HG02678 (cell line): ENCODE data around the gene BABAM2.
"Not testable (repeated sequence)": the region's sequence is repeated elsewhere in the genome, so short reads cannot be mapped to it uniquely, and the experiment has no call there.

Source experiments
- ATAC-seq: cut with Tn5 transposase; IDR thresholded peaks from one replicate; pipeline ENCODE4 v1.9.1; 2021; ENCODE audit warnings: mild to moderate bottlenecking, moderate library complexity; ENCODE audit not compliant: unreplicated experiment

Gene BABAM2

DNA sequence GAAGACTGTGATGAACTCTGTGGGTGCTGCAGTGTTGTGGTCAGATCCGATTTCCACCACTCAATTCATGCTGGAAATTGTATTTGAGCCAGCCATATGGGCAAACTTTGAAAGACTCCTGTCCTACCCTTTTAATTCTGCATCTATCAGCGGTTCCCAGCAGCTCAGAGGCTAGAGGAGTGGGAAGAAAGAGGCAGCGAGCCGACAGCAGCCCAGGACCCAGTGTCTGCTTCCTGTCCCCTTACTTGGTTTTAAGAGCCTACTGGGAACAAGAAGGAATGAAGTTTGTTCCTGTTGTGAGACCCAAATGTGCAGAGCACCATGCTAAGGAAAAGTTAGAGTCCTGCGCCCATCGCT, 429.5 kb downstream of the BABAM2 start:
- ATAC-seq, result no peak

DNA sequence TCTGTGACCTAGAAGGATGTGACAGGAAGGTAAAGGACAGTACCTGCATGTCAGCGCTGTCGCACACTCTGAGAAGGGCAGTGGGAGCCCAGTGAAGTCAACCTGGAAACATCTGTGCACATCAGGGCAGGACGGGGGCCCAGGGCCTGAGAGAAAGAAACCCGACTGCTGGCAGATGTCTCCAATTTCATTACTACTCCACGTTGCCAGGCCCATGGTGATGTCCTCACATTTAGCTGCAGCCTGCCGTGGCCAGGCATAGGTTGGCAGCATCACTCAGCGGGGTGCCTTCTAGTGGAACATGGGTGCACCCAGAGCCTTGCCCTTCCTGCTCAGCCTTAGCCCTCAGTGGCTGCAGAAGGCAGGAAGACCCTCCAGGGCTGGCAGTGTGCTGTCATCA, 429.8 kb downstream of the BABAM2 start:
- ATAC-seq, result no peak

DNA sequence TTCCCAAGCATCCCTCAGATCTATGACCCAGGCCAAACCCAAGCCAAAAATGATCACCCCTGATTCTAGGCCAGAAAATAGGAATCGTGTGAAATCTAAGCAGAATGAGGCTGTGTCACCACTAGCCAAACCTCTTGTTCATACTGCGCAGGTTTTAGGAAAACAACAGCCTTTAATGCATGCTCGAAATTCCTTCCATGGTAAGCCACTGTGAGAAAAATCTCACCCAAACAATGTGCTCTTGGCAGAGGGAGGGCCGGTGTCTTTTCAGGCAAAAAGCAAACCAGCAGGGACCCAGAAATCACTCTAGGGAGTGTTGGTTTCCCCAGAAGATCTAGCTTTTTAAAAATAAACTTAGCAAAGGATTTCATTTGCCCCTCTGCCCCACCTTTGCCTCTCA, 430.9 kb downstream of the BABAM2 start:
- ATAC-seq, result no peak

DNA sequence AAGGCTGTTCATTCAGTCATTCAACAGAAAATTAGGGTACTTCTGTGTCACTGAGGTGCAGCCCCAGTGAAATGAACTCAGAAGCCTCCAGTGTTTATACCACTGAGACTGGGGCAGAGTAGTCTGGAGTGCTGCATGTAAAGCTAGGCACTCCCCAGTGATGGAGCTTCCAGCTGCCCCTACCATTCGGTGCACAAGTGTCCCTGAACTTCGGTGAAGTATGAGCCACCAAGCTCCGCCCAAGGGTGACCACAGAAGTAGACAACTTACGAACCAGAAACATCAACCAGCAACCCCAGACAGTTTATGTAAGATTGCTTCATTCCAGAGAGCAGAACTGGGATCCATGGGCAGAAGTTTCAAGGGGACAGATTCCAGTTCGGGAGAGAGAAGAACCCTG, 431.5 kb downstream of the BABAM2 start:
- no peak for ATAC-seq

DNA sequence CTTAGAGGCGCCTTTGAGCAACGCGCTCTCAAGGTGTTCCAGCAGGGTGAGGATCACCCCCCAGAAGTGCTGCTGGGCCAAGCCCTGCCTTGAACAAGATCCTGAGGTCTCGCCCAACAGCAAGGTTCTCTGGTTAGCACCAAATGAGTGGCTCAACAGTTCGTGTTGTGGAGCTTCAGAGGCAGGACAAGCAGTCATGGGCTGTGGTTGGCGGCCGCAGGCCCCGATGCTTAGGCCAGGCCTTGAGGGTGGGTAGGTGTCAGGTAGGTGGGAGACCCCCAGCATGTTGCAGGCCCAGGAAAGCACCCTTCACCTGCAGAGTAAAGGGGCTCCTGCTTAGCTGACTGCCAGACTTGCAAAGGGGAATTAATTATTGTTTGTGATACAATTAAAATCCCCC, 431.9 kb downstream of the BABAM2 start:
- no peak for ATAC-seq

DNA sequence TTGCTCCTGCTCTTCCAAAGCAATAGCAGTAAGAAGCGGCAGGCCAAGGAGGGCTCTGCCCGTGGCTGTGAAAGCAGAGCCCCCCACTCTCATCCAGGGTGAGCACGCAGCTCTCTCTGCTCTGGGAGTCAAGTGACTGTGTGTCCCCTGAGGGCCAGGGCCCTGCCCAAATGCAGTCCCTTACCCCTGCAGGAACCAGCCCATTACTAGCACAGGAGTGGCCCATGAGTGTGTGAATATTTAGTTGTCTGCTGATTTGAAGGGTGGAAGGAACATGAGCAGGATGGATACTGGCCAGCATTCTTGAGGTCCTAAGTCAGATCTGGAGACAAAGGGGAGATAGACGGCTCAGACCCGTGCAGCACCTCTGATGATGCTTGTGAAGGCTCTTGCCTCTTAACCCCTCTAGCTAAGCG, 432.5 kb downstream of the BABAM2 start:
- ATAC-seq, result no peak

DNA sequence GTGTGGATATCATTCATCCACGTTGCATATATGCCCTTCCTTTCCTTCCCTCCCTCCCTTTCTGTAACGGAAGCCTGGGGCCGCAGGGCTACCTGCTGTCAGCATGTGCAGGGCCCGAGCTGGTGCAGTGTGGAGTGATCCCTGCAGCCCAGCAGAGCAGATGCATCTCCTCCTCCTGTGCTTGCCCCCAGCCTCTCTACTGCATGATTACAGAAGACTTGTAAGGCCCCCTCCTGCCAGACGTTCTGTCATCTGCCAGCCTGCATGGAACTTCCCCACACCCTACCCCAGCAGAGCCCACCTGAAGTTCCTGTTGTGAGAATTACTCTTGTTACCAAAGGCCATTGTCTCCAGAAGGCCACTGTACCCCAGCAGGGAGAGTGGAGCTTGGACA, 434.6 kb downstream of the BABAM2 start:
- no peak for ATAC-seq

DNA sequence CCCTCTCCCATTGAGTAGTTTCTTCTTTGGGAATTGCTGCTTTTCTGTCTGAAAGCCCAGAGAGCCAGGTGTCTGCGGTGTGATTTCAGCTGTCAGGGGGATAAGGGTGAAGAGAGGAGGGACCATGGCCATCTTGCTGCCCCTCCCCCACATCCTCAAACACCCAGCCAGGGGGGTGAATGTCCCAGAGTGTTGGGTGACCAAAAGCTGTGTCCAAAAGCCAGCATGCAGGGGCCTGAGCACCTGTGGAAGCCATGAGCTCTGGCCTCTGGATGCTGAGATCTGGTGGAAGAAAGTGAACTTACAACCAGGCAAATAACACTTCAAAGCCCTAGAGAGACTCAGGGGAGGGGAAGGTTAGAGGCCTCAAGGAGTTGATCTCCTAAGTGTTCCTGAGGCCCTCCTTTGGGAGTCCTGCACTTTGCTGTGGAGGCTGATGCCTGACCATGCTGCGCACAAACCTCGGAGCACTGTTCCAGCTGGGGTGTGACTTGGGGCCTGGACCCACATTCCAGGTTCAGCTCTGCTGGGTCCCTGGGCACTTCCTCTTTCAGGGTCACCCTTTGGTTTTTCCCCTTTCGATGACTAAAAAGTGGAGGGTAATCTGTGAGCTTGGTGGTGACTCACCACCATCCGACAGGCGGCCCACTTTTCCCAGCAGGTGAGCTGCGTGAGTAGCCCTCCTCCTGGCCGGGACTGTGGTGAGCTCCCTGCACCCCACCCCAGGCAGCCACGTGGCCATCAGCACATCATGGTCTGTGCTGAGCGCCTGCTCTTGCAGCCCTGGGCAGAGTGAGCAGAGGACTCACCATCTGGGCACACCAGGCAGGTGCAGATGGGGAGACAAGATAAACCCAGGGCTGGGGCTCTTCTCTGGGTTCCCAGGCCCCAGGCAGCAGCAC, 435.3 kb downstream of the BABAM2 start:
- ATAC-seq, result no peak

DNA sequence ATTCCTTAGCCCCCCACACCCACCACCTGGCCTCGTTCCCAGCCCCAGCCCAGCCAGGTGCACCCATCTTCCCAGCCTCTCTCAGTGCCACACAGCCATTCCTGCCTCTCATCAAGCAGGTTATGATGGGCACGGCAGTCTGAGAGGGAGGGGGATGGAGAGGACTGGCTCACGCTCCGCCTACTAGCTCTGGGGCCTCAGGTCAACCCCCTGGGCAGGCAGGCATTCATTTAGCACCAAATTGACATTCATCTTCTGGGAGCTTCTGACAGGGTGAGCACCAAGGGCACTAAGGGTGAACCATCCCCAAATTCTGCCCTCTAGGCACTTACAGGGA, 435.9 kb downstream of the BABAM2 start:
- no peak for ATAC-seq

DNA sequence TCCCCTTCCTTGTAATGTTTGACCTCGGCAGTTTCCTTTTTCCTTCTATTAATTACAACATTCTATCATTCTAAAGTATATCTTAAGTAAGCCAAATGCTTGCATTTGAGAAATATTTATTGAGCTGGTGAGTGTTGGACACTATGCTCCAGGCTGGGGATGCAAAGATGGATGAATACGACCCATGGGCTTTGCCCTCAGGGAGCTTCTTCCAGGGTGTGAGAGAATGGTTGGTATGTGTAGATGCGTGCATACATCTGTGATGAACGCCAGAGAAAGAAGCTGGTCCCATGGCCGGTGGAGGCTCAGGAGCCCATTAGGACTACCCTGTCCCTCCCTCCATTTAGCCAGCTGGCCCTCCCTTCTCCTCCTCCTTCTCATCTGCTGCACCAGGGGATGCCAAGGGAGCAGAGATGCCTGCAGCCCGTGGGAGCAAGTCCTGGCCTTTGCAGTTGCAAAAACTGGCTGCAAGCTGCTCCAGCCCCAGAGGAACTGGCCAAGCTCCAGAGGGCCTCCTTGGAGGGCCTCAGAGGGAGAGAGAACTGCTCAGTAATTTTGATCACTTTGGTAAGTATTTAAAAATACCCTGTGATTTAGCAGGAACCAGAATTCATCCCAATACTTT, 436.5 kb downstream of the BABAM2 start:
- no peak for ATAC-seq

DNA sequence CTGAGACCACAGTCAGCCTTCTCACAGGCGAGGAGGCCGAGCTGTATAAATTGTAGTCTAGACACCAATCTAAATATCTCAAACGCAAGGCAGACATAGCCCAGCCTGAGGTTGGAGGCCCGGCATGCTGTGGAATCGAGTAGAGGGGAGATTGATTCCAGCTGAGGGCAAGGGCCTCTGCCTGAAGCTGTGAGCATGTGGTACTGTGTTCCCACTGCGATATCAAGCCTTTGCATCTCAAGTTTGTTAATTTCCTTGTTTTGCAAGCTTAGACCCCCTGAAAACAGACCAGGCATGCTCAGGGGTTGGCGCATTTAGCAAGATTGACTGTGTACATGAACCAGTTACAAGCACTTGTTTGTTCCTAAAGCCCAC, 437.0 kb downstream of the BABAM2 start:
- no peak for ATAC-seq

DNA sequence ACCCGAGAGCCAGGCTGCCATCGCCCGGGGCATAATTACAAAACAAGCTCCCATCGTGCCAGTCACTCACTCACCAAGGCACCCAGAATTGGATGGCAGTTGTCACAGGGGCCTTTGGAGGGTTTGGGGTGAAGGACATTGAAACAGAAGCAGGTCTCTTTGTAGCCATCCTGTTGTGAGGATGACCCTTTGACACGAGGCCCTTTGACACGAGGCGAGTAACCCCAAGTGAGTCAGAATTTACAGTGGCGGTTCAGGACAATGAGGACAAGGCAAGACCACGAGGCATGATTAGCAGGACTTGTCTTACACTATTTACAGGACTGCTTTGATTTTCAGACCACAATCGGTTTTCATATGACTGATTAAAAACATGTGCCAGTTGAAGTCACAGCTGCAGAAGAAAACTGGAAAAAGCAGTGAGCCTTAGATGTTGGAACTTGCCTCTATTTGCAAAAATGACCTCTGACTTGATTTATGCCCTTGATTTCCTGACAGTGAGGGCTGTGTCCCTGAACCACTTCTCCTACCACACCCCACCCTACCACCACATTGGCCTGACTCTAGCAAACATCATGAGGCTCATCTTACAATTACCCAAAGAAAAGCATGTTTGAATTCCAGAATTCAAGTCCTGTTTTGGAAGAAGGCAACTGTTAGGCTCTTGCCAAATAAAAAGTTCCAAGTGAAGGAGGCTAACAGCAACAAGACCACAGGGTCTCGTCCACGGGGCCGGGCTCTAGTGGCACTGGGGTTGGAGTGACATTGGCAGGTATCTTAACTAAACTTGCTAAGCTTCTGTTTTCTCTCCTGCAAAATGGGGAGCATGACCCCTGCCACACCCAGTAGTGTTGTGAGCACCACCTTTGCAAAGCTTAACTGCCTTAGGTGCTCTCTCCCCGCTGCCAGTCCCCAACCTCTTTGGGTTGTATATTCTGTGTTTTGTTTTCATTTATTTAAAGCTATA, 437.7 kb downstream of the BABAM2 start:
- no peak for ATAC-seq

DNA sequence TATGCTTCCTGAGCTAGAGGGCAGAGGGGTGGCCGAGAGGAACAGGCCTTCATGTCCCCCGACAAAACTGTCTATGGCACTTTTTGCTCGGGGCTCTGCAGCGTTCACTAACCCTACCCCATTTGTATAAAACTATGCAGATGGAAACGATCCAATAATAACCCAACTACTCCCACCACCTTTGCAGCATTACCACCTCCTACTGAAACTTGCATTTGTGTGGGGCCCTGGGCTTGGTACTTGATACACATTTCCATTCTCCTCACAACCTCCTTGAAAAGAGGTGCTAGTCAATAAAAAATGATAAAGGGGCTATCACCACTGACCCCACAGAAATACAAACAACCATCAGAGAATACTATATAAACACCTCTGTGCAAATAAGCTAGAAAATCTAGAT, 438.7 kb downstream of the BABAM2 start:
- no peak for ATAC-seq

DNA sequence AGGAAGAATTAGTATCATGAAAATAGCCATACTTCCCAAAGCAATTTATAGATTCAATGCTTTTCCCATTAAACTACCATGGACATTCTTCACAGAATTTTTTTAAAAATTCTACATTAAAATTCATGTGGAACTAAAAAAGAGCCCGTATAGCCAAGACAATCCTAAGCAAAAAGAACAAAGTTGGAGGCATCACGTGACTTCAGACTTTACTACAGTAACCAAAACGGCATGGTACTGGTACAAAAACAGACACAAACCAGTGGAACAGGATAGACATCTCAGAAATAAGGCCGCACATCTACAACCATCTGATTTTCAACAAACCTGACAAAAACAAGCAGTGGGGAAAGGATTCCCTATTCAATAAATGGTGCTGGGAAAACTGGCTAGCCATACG, 440.2 kb downstream of the BABAM2 start:
- ATAC-seq, result not testable (repeated sequence)

DNA sequence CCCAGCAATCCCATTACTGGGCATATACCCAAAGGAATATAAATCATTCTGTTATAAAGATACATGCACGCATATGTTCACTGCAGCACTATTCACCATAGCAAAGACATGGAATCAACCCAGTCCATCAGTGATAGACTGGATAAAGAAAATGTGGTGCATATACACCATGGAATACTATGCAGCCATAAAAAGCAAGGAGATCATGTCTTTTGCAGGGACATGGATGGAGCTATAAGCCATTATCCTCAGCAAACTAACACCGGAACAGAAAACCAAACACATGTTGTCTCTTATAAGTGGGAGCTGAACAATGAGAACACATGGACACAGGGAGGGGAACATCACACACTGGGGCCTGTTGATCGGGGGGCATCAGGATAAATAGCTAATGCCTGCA, 441.3 kb downstream of the BABAM2 start:
- ATAC-seq, result not testable (repeated sequence)

DNA sequence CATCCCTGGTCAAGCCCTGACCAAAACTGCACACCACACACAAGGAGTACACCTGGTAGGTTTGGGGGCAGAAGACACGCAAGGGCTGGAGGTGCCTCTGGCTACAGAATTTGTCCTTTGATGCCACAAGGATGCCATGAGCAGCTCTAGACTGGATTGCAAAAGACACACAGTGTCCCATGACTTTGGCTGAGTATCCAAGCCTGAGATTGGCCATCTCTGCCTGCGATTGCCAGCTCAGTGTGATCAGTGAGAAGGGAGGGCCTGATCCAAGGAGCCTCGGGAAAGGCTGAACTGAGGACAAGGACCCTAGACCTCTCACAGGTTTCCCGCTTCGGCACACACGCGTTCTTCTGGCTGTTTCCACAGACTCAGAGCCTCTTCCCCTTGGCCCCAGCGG, 442.2 kb downstream of the BABAM2 start:
- ATAC-seq, result no peak

DNA sequence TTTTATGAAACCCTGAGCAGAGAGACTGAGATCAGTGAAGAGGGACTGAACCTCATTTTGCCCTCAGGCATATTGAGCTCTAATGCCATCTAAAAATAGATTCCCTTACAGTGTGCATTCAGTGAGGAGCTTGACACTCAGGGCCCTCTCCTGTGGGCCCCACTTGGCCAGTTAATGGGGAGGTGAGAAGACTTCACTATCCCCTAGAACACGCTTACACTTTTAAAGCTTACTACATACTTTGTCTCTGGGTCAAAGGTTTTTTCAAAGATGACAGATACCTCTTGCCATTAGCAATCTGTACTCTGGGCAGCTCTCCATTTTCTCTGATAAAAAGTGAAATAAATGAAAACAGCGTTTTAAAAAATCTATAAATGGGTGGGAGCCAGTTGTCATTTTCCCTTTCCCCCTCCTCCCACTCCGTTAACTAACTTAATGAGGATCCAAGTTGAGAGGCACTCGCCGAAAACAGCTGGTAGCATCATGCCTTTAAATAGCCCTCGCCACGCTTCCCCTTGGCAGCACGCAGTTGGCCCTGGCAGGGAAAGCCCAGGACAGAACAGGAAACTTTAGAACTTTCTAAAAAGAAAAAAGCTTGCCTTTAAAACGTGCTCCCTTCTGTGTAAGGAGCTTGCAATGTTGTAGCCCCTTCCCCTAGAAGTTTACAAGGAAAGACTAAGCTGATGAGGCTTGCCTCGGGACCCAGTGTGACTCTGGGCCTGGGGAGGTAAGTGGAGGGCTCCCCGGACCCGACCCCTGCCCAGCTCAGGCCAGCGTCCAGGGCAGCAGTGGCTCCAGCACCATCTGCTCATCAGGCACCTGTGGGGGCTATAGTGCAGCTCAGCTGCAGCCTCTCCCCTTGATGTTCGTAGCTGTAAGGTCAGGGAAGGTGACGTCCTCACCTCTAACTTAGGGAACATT, 443.3 kb downstream of the BABAM2 start:
- ATAC-seq, result no peak

DNA sequence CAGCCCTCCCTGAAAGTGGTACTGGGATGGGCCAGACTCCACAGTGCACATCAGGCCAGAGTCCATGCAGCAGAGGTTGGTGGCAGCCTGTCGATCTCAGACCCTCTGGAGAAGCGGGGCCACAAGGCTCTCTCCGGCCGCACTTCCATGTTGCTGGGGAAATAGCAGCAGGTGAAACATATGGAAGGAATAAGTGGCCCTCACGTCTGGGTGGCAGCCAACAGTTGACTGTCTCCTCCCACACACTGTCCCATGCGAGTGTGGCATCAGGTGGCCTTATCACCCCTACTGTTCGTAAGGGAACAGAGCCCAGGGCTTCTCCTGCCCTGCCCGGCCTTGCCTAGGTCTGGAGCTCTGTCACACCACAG, 444.0 kb downstream of the BABAM2 start:
- ATAC-seq, result no peak

DNA sequence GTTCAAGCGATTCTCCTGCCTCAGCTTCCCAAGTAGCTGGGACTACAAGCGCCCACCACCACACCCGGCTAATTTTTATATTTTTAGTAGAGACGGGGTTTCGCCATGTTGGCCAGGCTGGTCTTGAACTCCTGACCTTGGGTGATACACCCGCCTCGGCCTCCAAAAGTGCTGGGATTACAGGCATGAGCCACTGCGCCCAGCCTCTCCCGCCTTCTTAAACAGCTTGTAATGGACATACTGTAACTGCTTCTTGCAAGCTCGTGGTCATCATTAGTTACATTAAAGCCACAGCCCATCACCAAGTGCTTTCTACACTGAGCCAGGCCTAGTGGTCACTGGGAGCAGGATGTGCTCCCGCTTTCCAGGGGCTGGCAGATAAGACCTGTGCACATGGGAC, 444.7 kb downstream of the BABAM2 start:
- ATAC-seq, result not testable (repeated sequence)

DNA sequence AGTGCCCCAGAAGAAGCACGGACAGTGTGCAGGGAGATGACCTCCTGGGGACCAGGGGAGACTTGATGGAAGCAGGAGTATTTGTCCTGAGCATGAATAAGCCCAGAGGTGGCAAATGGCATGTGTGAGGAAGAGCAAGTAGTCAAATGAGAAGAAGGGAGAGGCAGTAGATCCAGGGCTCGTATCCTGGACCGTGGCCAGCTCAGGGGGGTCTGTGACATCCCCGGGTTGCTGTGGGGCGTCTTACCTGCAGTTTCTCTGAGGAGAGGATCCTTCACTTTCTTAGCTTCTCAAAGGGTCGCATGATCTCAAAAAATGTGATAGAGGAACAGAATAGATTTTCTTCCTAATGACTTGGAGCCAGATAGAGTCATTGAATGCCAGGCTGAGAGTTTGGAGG, 445.1 kb downstream of the BABAM2 start:
- ATAC-seq, result no peak
